HUES64 (cell line): ENCODE results near the gene DCBLD1.

ENCODE experiments used
- H3K27ac ChIP-seq: 2 replicates; pipeline ENCODE4 v1.7.0; 2013; ENCODE audit warnings: low read depth, low read length, inconsistent platforms
- H3K27me3 ChIP-seq: 2 replicates; pipeline ENCODE4 v1.6.1; 2013; ENCODE audit warnings: mild to moderate bottlenecking, low read length; ENCODE audit not compliant: insufficient read depth
- H3K36me3 ChIP-seq: 2 replicates; pipeline ENCODE4 v1.6.1; 2013; ENCODE audit warnings: mild to moderate bottlenecking, low read length; ENCODE audit not compliant: insufficient read depth
- H3K4me1 ChIP-seq: 2 replicates; pipeline ENCODE4 v1.6.1; 2013; ENCODE audit warnings: mild to moderate bottlenecking, low read length, moderate library complexity; ENCODE audit not compliant: insufficient read depth
- H3K4me3 ChIP-seq: 2 replicates; pipeline ENCODE4 v1.5.1; 2013; ENCODE audit warnings: mild to moderate bottlenecking, low read length, moderate library complexity
- H3K9ac ChIP-seq: 2 replicates; pipeline ENCODE4 v1.6.1; 2013; ENCODE audit warnings: mild to moderate bottlenecking, low read depth, low read length
- H3K9me3 ChIP-seq: 2 replicates; pipeline ENCODE4 v1.6.1; 2013; ENCODE audit warnings: low read depth, low read length; ENCODE audit not compliant: insufficient read depth
- WGBS: fragments of 150-250, 120-280 bp; methylation state at CpG from one replicate; pipeline ENCODE4 v1.1.7; 2013; ENCODE audit warnings: missing lambda C conversion rate; 5-methylcytosine and 5-hydroxymethylcytosine counted together

Gene DCBLD1

GRCh38 chr6:117547688-117548621, 65.5 kb downstream of the DCBLD1 start:
- Histone ChIP-seq H3K4me3 (no peak overlapping the region), H3K9me3 (no peaks in the 10 kb centered on the region), H3K36me3 (peaks cover 15% of the 10 kb centered on the region; the same call in 1 of the 2 replicates), H3K27ac (peak overlapping the region; percentile 30; the same call in 1 of the 2 replicates), H3K27me3 (no peaks in the 10 kb centered on the region), H3K9ac (no peak overlapping the region), H3K4me1 (peaks cover 30% of the 10 kb centered on the region)
- 95% methylated on average over 64 of the region's 64 CpGs for WGBS

- 77% methylated on average over 8 of the region's 8 CpGs for WGBS
- peaks cover 37% of the 10 kb centered on the region for H3K4me1 ChIP-seq
- peak overlapping the region; percentile 36 for H3K27ac ChIP-seq
These were observed 66.4 kb downstream of the DCBLD1 start for GRCh38 chr6:117548797-117549301.

GRCh38 chr6:117549611-117550010, 67.1 kb downstream of the DCBLD1 start:
- Histone ChIP-seq H3K27me3 (no peaks in the 10 kb centered on the region), H3K27ac (no peak overlapping the region; the same call in 1 of the 2 replicates), H3K4me3 (no peak overlapping the region), H3K9ac (no peak overlapping the region), H3K9me3 (no peaks in the 10 kb centered on the region), H3K36me3 (peaks cover 10% of the 10 kb centered on the region; the same call in 1 of the 2 replicates), H3K4me1 (peaks cover 37% of the 10 kb centered on the region)
- 93% methylated on average over 4 of the region's 4 CpGs for WGBS

More at GRCh38 chr6:117548797-117549301, 66.4 kb downstream of the DCBLD1 start:
- Histone ChIP-seq H3K36me3 (peaks cover 15% of the 10 kb centered on the region; the same call in 1 of the 2 replicates), H3K9ac (no peak overlapping the region), H3K4me3 (no peak overlapping the region), H3K27me3 (no peaks in the 10 kb centered on the region), H3K9me3 (no peaks in the 10 kb centered on the region)

- Histone ChIP-seq H3K4me1 (peaks cover 37% of the 10 kb centered on the region), H3K36me3 (peaks cover 9% of the 10 kb centered on the region; the same call in 1 of the 2 replicates), H3K9me3 (no peaks in the 10 kb centered on the region), H3K4me3 (no peak overlapping the region), H3K27ac (no peak overlapping the region), H3K27me3 (no peaks in the 10 kb centered on the region), H3K9ac (no peak overlapping the region)
- whole genome bisulfite sequencing = 94% methylated on average over 3 of the region's 3 CpGs
These were observed 67.7 kb downstream of the DCBLD1 start for GRCh38 chr6:117550078-117550600.

- Histone ChIP-seq H3K9ac (no peak overlapping the region), H3K9me3 (no peaks in the 10 kb centered on the region), H3K4me1 (peaks cover 37% of the 10 kb centered on the region), H3K4me3 (no peak overlapping the region), H3K27ac (no peak overlapping the region), H3K36me3 (peaks cover 5% of the 10 kb centered on the region; the same call in 1 of the 2 replicates), H3K27me3 (no peaks in the 10 kb centered on the region)
- 84% methylated on average over 2 of the region's 2 CpGs for WGBS
These were observed 68.3 kb downstream of the DCBLD1 start for GRCh38 chr6:117550618-117551242.

GRCh38 chr6:117552618-117553017, 70.1 kb downstream of the DCBLD1 start:
- no peaks in the 10 kb centered on the region for H3K27me3 ChIP-seq
- no peak overlapping the region for H3K9ac ChIP-seq
- 0 out of 2 replicates have a peak, but pooled peaks cover 3% of the 10 kb centered on the region for H3K36me3 ChIP-seq
- H3K9me3 ChIP-seq = no peaks in the 10 kb centered on the region
- no peak overlapping the region for H3K4me3 ChIP-seq
- 84% methylated on average over 2 of the region's 2 CpGs for WGBS
- H3K27ac ChIP-seq = no peak overlapping the region
- H3K4me1 ChIP-seq = peaks cover 37% of the 10 kb centered on the region

- Histone ChIP-seq H3K27ac (no peak overlapping the region), H3K36me3 (0 out of 2 replicates have a peak, but pooled peaks cover 3% of the 10 kb centered on the region), H3K4me3 (no peak overlapping the region), H3K9me3 (no peaks in the 10 kb centered on the region), H3K9ac (no peak overlapping the region), H3K27me3 (no peaks in the 10 kb centered on the region), H3K4me1 (peaks cover 37% of the 10 kb centered on the region)
- 66% methylated on average over 3 of the region's 3 CpGs for WGBS
These were observed 70.7 kb downstream of the DCBLD1 start for GRCh38 chr6:117553142-117553541.

GRCh38 chr6:117555262-117555849, 72.9 kb downstream of the DCBLD1 start:
- no peaks in the 10 kb centered on the region for H3K9me3 ChIP-seq
- H3K4me3 ChIP-seq = no peak overlapping the region
- H3K9ac ChIP-seq = no peak overlapping the region
- no peaks in the 10 kb centered on the region for H3K27me3 ChIP-seq
- no peaks in the 10 kb centered on the region for H3K36me3 ChIP-seq
- no peak overlapping the region for H3K27ac ChIP-seq
- WGBS = 48% methylated on average over 3 of the region's 3 CpGs
- peaks cover 17% of the 10 kb centered on the region for H3K4me1 ChIP-seq

- Histone ChIP-seq H3K9me3 (no peaks in the 10 kb centered on the region), H3K4me1 (peaks cover 12% of the 10 kb centered on the region; the same call in 1 of the 2 replicates), H3K27ac (no peak overlapping the region), H3K27me3 (no peaks in the 10 kb centered on the region), H3K36me3 (no peaks in the 10 kb centered on the region), H3K9ac (no peak overlapping the region), H3K4me3 (no peak overlapping the region)
- 27% methylated on average over 4 of the region's 5 CpGs for WGBS
These were observed 73.5 kb downstream of the DCBLD1 start for GRCh38 chr6:117555882-117556498.

- H3K27me3 ChIP-seq = no peaks in the 10 kb centered on the region
- no peak overlapping the region for H3K9ac ChIP-seq
- H3K4me3 ChIP-seq = no peak overlapping the region
- peaks cover 11% of the 10 kb centered on the region for H3K36me3 ChIP-seq
- 96% methylated on average over 3 of the region's 3 CpGs for WGBS
- no peaks in the 10 kb centered on the region for H3K9me3 ChIP-seq
- H3K27ac ChIP-seq = no peak overlapping the region
- H3K4me1 ChIP-seq = peaks cover 6% of the 10 kb centered on the region; the same call in 1 of the 2 replicates
These were observed 75.5 kb downstream of the DCBLD1 start for GRCh38 chr6:117557951-117558350.
